ENCODE data around the gene ADRA1B.
"Not testable (repeated sequence)": the region's sequence is repeated elsewhere in the genome, so short reads cannot be mapped to it uniquely, and the experiment has no call there.

- TF ChIP-seq, protein P1, sequence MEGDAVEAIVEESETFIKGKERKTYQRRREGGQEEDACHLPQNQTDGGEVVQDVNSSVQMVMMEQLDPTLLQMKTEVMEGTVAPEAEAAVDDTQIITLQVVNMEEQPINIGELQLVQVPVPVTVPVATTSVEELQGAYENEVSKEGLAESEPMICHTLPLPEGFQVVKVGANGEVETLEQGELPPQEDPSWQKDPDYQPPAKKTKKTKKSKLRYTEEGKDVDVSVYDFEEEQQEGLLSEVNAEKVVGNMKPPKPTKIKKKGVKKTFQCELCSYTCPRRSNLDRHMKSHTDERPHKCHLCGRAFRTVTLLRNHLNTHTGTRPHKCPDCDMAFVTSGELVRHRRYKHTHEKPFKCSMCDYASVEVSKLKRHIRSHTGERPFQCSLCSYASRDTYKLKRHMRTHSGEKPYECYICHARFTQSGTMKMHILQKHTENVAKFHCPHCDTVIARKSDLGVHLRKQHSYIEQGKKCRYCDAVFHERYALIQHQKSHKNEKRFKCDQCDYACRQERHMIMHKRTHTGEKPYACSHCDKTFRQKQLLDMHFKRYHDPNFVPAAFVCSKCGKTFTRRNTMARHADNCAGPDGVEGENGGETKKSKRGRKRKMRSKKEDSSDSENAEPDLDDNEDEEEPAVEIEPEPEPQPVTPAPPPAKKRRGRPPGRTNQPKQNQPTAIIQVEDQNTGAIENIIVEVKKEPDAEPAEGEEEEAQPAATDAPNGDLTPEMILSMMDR (IDR thresholded peaks at IDR 0.05; ENCODE audit: insufficient read depth, low read depth, low read length) = not testable (repeated sequence)
- not testable (repeated sequence) for TF ChIP-seq EZH2 (IDR thresholded peaks at IDR 0.05; ENCODE audit: insufficient read depth, low read length)
These were observed 49.5 kb downstream of the ADRA1B start for GRCh38 chr5:159965838-159966128.
